GM19099 (cell line): ENCODE measurements around the gene STEAP4.

Experiments used
- POLR2A ChIP-seq: IDR thresholded peaks from 3 replicates; pipeline ENCODE4 v1.6.1; 2011; ENCODE audit warnings: low read depth; ENCODE audit not compliant: insufficient read length; ENCODE audit errors: extremely low read depth

STEAP4 gene

GRCh38 chr7:88300401-88300945 is 6.2 kb downstream of the STEAP4 start:
- TF ChIP-seq POLR2A = no peak

DNA sequence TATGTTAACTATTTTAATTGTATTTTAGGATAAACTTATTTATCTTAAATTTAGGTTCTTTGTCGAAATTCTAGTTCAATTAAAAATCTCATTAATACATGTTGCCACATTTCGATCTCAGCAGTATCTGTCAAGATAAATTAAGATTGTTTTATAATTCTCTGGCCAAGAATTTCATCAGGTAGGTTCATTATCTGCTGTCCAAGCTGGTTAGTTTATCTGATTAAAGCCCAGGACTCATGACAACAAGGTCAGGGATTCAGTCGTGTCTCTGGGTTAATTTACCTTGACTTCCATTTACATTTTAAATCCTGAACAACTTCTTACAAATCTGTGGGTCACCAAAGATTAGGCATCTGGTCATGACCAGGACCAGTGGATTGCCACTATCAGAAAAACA is 7.6 kb downstream of the STEAP4 start:
- TF ChIP-seq POLR2A = no peak

DNA sequence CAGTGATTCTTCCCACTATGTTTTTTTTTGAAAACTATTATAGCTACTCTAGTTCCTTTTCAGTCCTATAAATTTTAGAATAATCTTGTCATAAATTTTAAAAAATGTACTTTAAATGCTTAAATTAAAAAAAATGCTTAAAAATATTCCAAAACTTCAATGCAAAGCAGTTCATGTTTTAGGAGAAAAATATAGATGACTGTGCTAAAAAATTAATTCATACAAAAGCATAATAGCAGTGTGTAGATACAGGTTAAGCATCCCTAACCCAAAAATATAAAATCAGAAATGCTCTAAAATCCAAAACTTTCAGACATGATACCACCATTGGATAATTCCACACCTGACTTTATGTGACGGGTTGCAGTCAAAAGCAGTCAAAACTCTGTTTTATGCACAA is 12.8 kb downstream of the STEAP4 start:
- no peak for TF ChIP-seq POLR2A

GRCh38 chr7:88291398-88292173 is 15.1 kb downstream of the STEAP4 start:
- no peak for TF ChIP-seq POLR2A

GRCh38 chr7:88290491-88290890 is 16.2 kb downstream of the STEAP4 start:
- no peak for TF ChIP-seq POLR2A

DNA sequence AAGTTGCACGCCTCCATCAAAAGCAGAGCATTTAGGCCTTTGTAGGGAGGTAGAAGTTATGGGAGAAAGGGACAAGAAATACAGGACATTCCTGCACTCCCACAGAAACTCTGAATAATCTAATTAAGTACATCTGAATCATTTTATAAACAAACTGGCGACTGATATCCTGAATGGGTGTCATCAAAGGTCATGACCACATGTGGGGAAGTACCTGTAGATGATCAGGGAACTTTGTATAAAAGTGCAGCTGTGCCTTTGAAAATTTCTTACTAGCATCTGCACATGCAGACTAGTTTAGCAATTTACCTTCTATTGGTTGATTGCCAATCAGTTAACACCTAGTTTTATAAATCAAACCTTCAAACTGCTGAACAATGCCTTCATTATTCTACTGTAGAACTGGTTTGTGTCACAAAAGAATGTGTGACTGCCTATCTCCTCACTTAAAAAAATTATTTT is 17.1 kb downstream of the STEAP4 start:
- no peak for TF ChIP-seq POLR2A

- TF ChIP-seq POLR2A = no peak
These were observed 24.9 kb downstream of the STEAP4 start for GRCh38 chr7:88281749-88282148.

DNA sequence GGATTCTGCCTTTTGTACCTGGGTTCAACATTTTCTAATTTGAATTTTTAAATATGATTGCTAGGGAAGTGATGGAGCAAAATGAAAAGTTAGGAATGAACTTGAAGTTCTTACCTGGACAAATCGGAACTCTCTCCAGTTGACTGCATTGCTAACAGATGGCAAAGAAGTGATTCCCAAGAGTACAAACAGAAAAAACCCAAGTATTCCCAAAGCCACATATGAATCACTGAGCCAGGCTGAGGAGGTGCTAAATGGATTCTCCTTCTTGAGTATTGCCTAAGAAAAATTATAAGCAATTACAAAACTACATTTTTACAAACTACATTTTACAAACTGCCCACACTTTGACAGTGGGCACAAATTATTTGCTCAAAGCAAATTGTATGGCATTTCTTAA is 25.9 kb downstream of the STEAP4 start:
- TF ChIP-seq POLR2A = no peak

DNA sequence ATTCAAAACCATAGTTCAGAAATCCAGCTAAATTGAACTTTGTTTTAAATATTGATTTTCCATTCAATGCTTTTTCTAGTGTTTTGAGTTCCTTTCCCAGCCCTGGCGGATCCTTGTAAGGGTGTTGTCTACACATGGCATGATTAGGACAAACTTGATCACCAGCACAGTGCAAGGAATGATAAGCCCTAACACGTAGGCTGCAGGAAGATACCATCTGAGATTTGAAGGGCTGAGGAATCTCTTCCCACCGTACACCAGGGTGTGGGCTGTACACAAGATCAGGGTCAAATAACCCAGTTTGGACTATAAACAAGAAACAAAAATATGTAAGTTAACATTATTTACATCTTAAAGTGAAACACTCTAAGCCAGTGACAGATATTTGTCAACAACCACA is 27.4 kb downstream of the STEAP4 start:
- no peak for TF ChIP-seq POLR2A

GRCh38 chr7:88278881-88279280 is 27.8 kb downstream of the STEAP4 start:
- TF ChIP-seq POLR2A = no peak

GRCh38 chr7:88276605-88277153 is 30.0 kb downstream of the STEAP4 start:
- no peak for TF ChIP-seq POLR2A

DNA sequence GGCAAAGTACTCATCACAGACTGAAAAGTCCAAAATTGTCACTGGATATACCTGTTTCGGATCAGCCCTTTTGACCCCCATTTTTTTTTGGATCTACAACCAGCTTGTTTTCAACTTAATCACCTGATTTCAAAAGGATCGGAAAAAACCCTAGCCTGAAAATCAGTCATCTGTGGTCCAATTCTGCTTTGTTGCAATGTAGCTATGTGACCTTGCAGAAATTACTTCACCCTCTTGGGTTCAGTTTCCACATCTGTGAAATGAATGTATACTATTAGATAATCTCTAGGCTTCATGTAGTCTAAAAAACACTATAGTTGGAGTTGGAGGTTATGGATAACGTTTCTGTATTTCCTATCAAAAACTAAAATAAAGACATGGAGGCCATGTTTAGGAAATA is 37.1 kb downstream of the STEAP4 start:
- no peak for TF ChIP-seq POLR2A

DNA sequence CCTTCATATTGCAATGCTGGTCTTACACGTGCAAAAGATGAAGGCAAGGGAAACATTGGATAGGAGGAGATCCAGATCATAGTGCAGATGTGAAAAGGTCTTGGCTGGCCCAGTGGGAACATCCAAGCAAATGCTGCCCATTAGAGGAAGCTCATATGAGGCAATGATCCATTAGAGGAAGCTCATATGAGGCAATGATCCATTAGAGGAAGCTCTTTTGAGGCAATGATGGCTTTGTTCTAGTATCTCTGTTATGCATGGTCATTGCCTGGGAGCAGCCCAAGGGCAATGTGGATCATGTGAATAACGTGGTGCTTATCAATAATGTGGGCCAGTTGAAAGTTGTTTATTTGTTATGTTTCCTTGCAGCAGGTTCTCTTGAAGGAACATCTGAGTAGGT is 37.8 kb downstream of the STEAP4 start:
- TF ChIP-seq POLR2A = no peak

DNA sequence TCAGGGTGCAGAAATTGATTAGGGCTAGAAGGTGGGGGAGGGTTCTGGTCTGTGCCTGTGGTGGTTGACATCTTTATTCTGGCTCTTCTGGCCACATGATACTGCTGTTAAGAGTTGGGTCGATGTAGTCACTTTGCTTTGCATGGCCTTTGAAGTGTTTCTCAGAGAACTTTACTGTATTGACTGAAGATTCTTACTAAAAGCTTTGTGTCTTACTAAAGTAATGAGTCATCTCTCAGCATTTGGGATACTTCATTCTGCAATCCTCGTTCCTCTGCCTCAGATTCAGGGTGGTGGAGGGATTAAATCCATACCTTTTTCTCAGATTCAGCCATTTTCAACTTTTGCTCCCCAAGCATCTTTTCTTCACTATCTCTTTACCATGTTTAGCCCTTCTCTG is 38.6 kb downstream of the STEAP4 start:
- no peak for TF ChIP-seq POLR2A

- no peak for TF ChIP-seq POLR2A
These were observed 39.3 kb downstream of the STEAP4 start for GRCh38 chr7:88267421-88267820.

DNA sequence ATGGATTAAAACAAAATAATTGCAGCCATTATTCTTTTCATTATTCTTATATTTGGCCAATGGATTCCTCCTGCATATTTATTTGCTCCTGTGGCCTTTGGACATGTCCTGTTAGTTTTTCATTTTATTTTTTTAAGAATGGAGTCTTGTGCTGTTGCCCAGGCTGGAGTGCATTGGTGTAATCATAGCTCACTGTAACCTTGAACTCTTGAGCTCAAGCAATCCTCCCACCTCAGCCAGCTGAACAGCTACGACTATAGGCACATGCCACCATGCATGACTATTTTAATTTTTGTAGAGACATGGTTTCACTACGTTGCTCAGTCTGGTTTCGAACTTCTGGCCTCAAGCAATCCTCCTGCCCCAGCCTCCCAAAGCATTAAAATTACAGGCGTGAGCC is 44.1 kb downstream of the STEAP4 start:
- TF ChIP-seq POLR2A = no peak
